ENCODE results near the gene PCARE.

DNA sequence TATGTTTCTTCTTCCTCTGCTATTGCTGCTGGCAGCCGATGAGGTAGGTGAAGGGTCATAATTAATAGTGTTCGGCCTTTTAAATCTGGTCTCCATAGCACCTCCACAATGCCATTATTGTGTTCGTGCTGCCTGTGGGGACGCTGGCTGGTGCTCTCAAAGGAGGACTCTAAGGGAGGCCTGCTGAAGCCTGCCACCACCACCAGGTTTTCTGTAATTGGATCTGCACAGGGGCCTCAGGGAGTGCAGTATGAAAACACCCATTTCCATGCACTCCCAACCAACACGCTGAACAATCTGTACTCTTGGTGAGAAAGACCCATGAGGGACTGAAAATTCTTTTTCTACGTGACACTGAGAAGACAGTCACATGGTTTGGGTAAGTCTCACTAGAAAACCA is 23.2 kb upstream of the PCARE start:
- TF ChIP-seq, protein P1, sequence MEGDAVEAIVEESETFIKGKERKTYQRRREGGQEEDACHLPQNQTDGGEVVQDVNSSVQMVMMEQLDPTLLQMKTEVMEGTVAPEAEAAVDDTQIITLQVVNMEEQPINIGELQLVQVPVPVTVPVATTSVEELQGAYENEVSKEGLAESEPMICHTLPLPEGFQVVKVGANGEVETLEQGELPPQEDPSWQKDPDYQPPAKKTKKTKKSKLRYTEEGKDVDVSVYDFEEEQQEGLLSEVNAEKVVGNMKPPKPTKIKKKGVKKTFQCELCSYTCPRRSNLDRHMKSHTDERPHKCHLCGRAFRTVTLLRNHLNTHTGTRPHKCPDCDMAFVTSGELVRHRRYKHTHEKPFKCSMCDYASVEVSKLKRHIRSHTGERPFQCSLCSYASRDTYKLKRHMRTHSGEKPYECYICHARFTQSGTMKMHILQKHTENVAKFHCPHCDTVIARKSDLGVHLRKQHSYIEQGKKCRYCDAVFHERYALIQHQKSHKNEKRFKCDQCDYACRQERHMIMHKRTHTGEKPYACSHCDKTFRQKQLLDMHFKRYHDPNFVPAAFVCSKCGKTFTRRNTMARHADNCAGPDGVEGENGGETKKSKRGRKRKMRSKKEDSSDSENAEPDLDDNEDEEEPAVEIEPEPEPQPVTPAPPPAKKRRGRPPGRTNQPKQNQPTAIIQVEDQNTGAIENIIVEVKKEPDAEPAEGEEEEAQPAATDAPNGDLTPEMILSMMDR (conservative IDR thresholded peaks at IDR 0.05; ENCODE audit: low read length), result no peak
- no peak for TF ChIP-seq EZH2phosphoT487 (IDR thresholded peaks at IDR 0.05; ENCODE audit: borderline replicate concordance)

All from Loucy (cell line).